HepG2 (cell line): ENCODE measurements around the gene NME7. TPM values are rescaled to one million over a fixed set of nuclear protein-coding genes. Genes with fewer than 3 reads are reported as not detected.

Experiments used
- ATAC-seq: fragments of 200-7000 bp; cut with Tn5 transposase; 3 replicates; pipeline ENCODE4 v1.9.1; 2020; ENCODE audit warnings: mild to moderate bottlenecking, moderate library complexity
- BruUV-seq: library from RNA; stranded (reverse); fragments of 400-500 nt; replicated peaks from 2 replicates; lab custom pipeline; 2021; lab: Mats Ljungman, UMichigan
- CTCF ChIA-PET: fragments of 300-600 bp; formaldehyde crosslinking; extraction: SDS; loops from one replicate; lab custom pipeline; 2021; ENCODE audit warnings: low total read pairs, inconsistent platforms, low intra/inter-chr PET ratio; lab: Yijun Ruan, JAX
- POLR2A ChIA-PET: fragments of 350-600 bp; sonication (Branson Sonifier 250); formaldehyde crosslinking; loops from one replicate; lab custom pipeline; 2020; ENCODE audit warnings: antibody characterized with exemption, inconsistent platforms; lab: Yijun Ruan, JAX
- DNase-seq: peaks from one replicate; pipeline ENCODE4 v3.0.0-alpha.2; 2015; ENCODE audit warnings: low spot score
- FAIRE-seq: peaks from 3 replicates; lab custom pipeline; 2011; peaks lifted over from hg19 to GRCh38; lab: Jason Lieb, UNC
- H2AFZ ChIP-seq: one replicate; pipeline ENCODE4 v1.6.1; 2011; ENCODE audit warnings: low read length, inconsistent platforms
- H3K27ac ChIP-seq: fragments of 300-600 bp; 3 replicates; pipeline ENCODE4 v1.8.0; 2011; ENCODE audit warnings: mixed run types, mild to moderate bottlenecking, mixed read lengths, low read length, inconsistent platforms; ENCODE audit not compliant: insufficient read depth; ENCODE audit errors: extremely low read length
- H3K27me3 ChIP-seq, 2 experiments: fragments of 200-600 bp in 1 of 2; 2 replicates in 1 of 2; 3 replicates in 1 of 2; pipeline versions ENCODE4 v1.6.0 to v1.8.0; 2011; ENCODE audit warnings: low read length in 2 of 2, mild to moderate bottlenecking in 2 of 2, moderate library complexity in 2 of 2, inconsistent platforms in 1 of 2; ENCODE audit not compliant: insufficient read depth in 2 of 2, control insufficient read depth in 1 of 2
- H3K36me3 ChIP-seq, 2 experiments: fragments of 200-600 bp in 1 of 2; replicated peaks in 1 of 2; 2 replicates in 1 of 2; 3 replicates in 1 of 2; pipeline versions ENCODE4 v1.5.1 to v1.8.0; 2011; ENCODE audit warnings: low read length in 2 of 2, inconsistent platforms in 1 of 2; ENCODE audit not compliant: insufficient read depth in 2 of 2, control insufficient read depth in 1 of 2
- H3K4me1 ChIP-seq: 2 replicates; pipeline ENCODE4 v1.5.1; 2012; ENCODE audit warnings: low read length, inconsistent platforms; ENCODE audit not compliant: insufficient read depth
- H3K4me2 ChIP-seq: 2 replicates; pipeline ENCODE4 v1.6.0; 2011; ENCODE audit warnings: low read depth, low read length, inconsistent platforms
- H3K4me3 ChIP-seq, 3 experiments: fragments of 200-600 bp in 1 of 3; sonication (generic), shearing (Covaris generic) in 1 of 3; replicated peaks in 1 of 3; 2 replicates each; pipeline ENCODE4 v1.5.1; 2011 to 2016; ENCODE audit warnings: low read length in 3 of 3, inconsistent platforms in 2 of 3, low read depth in 2 of 3, mild to moderate bottlenecking in 2 of 3, control low read depth in 1 of 3, mixed read lengths in 1 of 3; ENCODE audit not compliant: insufficient read depth in 1 of 3
- H3K79me2 ChIP-seq: one replicate; pipeline ENCODE4 v1.6.1; 2011; ENCODE audit warnings: low read length, inconsistent platforms; ENCODE audit not compliant: insufficient read depth
- H3K9ac ChIP-seq: 2 replicates; pipeline ENCODE4 v1.6.0; 2011; ENCODE audit warnings: mild to moderate bottlenecking, low read depth, low read length, inconsistent platforms; ENCODE audit not compliant: insufficient read depth
- H3K9me3 ChIP-seq: 2 replicates; pipeline ENCODE4 v1.5.1; 2012; ENCODE audit warnings: mild to moderate bottlenecking, low read length
- H4K20me1 ChIP-seq: 2 replicates; pipeline ENCODE4 v1.6.0; 2011; ENCODE audit warnings: inconsistent platforms, mild to moderate bottlenecking, low read length, moderate library complexity; ENCODE audit not compliant: insufficient read depth
- FOXK2 ChIP-seq: fragments of 450-650 bp; IDR thresholded peaks from 2 replicates; pipeline ENCODE4 v1.6.1; 2016
- MAFK ChIP-seq, 2 experiments: IDR thresholded peaks in 1 of 2; conservative IDR thresholded peaks in 1 of 2; 2 replicates each; pipeline ENCODE4 v1.6.1; 2011; ENCODE audit warnings: improper control_type of control experiment in 2 of 2, low read length in 2 of 2
- ZNF639 ChIP-seq: conservative IDR thresholded peaks from 2 replicates; pipeline ENCODE4 v1.6.1; 2018; ENCODE audit warnings: missing genetic modification reagents
- WGBS: methylation state at CpG from one replicate; pipeline ENCODE4 v1.1.6; 2017; ENCODE audit warnings: low lambda C conversion rate; 5-methylcytosine and 5-hydroxymethylcytosine counted together
- in situ Hi-C: cut with HindIII; loops from 2 replicates; pipeline ENCODE4 v1.10.0; 2017; ENCODE audit warnings: low pct_unique_long_range_greater_than_20kb; ENCODE audit not compliant: extremely low pct_ligation_motif_present
- intact Hi-C: fragments of 100-400 bp; cut with micrococcal nuclease; formaldehyde crosslinking; loops from one replicate; pipeline ENCODE4 v1.10.0; 2022; ENCODE audit not compliant: unreplicated experiment
- polyA plus RNA-seq, 8 experiments: library from polyadenylated mRNA; depleted of rRNA in 3 of 8; stranded (reverse) in 7 of 8; unstranded in 1 of 8; fragments of >200 nt; fragmentation: Illumina TruSeq in 4 of 8; extraction: Trizol in 4 of 8; gene quantifications; 2 replicates each; pipeline versions ENCODE4 v1.2.1 to v1.2.3, GENCODE V29; 2011 to 2016; ENCODE audit warnings: low read depth in 4 of 8, missing spikeins in 1 of 8, mixed read lengths in 1 of 8; ENCODE audit not compliant: insufficient read depth in 1 of 8
- total RNA-seq, 5 experiments: library from RNA; depleted of rRNA; stranded (reverse); fragments of >200 nt; fragmentation: Illumina TruSeq; extraction: Trizol; gene quantifications; 2 replicates each; pipeline ENCODE4 v1.2.3, GENCODE V29; 2016; ENCODE audit warnings: low read depth in 1 of 5

The NME7 gene
- total and polyA plus RNA-seq, 2 of the 13 experiments (the other 11 are each of a cell fraction or from before 2014, with no cell fraction given): 9.4 to 22.5 TPM

- Histone ChIP-seq H3K4me3 (no peak overlapping the region), H2AFZ (no peak overlapping the region), H3K4me1 (no peaks in the 10 kb centered on the region), H3K36me3 (no peaks in the 10 kb centered on the region), H3K27ac (no peak overlapping the region)
- no TSS peak for BruUV-seq
- DNase-seq: peak; percentile 4
- intact Hi-C loops: no loop called here
- CTCF ChIA-PET: no interaction called here
- ATAC-seq: no peak
- TF ChIP-seq FOXK2: no peak
- TF ChIP-seq, all 625 proteins: peak for 0
- POLR2A ChIA-PET: no interaction called here
- Histone ChIP-seq H3K9ac (no peak overlapping the region), H3K27me3 (no peaks in the 10 kb centered on the region), H3K79me2 (no peaks in the 10 kb centered on the region), H4K20me1 (no peaks in the 10 kb centered on the region), H3K4me2 (no peak overlapping the region), H3K9me3 (no peaks in the 10 kb centered on the region)
- WGBS: 94% methylated on average over 3 of the region's 3 CpGs
- in situ Hi-C loops: no loop called here
- FAIRE-seq: no peak
Observed at GRCh38 chr1:169202791-169203665, 164.6 kb downstream of the NME7 start.

- ATAC-seq (no peak), DNase-seq (no peak), FAIRE-seq (no peak)
- ChIA-PET CTCF (no interaction called here), POLR2A (no interaction called here)
- Histone ChIP-seq H3K27ac (no peak overlapping the region), H3K79me2 (no peaks in the 10 kb centered on the region), H4K20me1 (no peaks in the 10 kb centered on the region), H3K9ac (no peak overlapping the region), H2AFZ (no peak overlapping the region), H3K9me3 (0 out of 2 replicates have a peak, but pooled peaks cover 3% of the 10 kb centered on the region), H3K4me3 (no peak overlapping the region), H3K4me1 (no peaks in the 10 kb centered on the region), H3K27me3 (no peaks in the 10 kb centered on the region; a peak in 1 of 5 replicates), H3K36me3 (no peaks in the 10 kb centered on the region), H3K4me2 (no peak overlapping the region)
- WGBS: 95% methylated on average over 5 of the region's 5 CpGs
- intact Hi-C loops: no loop called here
- in situ Hi-C loops: no loop called here
- TF ChIP-seq ZNF639: no peak
- TF ChIP-seq MAFK (conservative IDR thresholded peaks at IDR 0.05 in 1 of 2, IDR thresholded peaks at IDR 0.05 in 1 of 2; ENCODE audit: low read length in 2 of 2): peak; percentile 6 to 48; a peak in 1 of 4 replicates
- no TSS peak for BruUV-seq
Observed at GRCh38 chr1:169201084-169201619, 166.4 kb downstream of the NME7 start.
